GM10266 (cell line): Measurements from ENCODE around the gene FUBP3.

Source experiments
- DNase-seq: peaks from one replicate; pipeline ENCODE4 v3.0.0; 2012; ENCODE audit errors: extremely low spot score
- CTCF ChIP-seq: IDR thresholded peaks from 2 replicates; pipeline ENCODE4 v1.5.1; 2012; ENCODE audit warnings: mild to moderate bottlenecking, low read depth; ENCODE audit not compliant: control insufficient read depth, insufficient read depth; ENCODE audit errors: missing control alignments

FUBP3 gene

GRCh38 chr9:130537346-130538050, 41.9 kb upstream of the FUBP3 start:
- TF ChIP-seq CTCF, result no peak
- DNase-seq, result no peak

GRCh38 chr9:130539420-130540223, 39.8 kb upstream of the FUBP3 start:
- DNase-seq, result no peak
- TF ChIP-seq CTCF, result no peak

- TF ChIP-seq CTCF, result no peak
- DNase-seq, result no peak
These were observed 37.8 kb upstream of the FUBP3 start for GRCh38 chr9:130541533-130541932.

GRCh38 chr9:130542038-130542437, 37.3 kb upstream of the FUBP3 start:
- no peak for DNase-seq
- TF ChIP-seq CTCF, result no peak

- no peak for DNase-seq
- TF ChIP-seq CTCF, result no peak
These were observed 36.7 kb upstream of the FUBP3 start for GRCh38 chr9:130542457-130543228.

GRCh38 chr9:130543368-130543767, 36.0 kb upstream of the FUBP3 start:
- TF ChIP-seq CTCF, result no peak
- no peak for DNase-seq
